CD4-positive, alpha-beta T cell treated with Interleukin-12 subunit alpha and Interleukin-12 subunit beta, for 1 hour (primary cell): Measurements from ENCODE around the gene CTDSP2.
"Not testable (repeated sequence)": the region's sequence is repeated elsewhere in the genome, so short reads cannot be mapped to it uniquely, and the experiment has no call there.

Experiments
- DNase-seq: peaks from one replicate; pipeline ENCODE4 v3.0.0-alpha.2; 2020

Gene CTDSP2

DNA sequence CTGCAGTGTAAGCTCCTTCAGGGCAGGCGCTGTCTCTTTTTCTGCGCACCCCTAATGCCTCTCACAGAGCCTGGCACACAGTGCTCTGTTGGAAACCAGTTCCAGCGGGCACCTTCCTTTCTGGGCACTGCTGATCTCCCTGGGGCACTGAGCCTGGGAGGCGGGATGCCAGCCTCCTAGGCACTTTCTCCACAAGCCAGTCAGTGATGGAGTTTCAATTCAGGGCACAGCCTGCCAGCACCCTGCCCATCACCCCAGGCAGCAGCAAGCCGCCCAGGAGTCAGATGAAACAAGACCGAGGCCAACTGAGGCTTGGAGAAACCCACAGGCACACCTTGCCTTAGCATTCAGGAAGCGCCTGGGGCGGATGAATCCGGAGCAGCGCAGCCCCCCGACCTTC, 5.7 kb upstream of the CTDSP2 start:
- no peak for DNase-seq

DNA sequence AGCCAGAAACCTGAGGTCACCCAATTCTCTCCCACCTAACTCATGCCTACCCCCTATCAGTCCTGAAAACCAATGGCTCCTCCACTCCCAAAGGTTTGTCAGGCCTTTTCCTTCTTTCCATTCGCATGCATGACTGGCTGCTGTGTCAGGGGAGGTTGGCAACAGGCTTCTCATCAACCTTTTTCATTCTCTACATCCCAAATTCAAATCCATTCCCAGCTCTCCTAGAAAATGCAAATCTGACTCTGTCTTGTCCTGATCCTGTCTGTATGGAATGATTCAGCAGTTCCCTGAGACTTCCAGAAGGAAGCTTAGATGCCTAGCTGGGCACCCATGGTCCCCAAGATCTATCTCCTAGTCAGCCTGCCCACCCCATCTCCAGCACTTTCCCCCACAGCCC, 5.0 kb upstream of the CTDSP2 start:
- no peak for DNase-seq

- no peak for DNase-seq
These were observed 4.4 kb upstream of the CTDSP2 start for GRCh38 chr12:57850854-57851430.

- not testable (repeated sequence) for DNase-seq
These were observed 2.9 kb upstream of the CTDSP2 start for GRCh38 chr12:57849447-57849846.

DNA sequence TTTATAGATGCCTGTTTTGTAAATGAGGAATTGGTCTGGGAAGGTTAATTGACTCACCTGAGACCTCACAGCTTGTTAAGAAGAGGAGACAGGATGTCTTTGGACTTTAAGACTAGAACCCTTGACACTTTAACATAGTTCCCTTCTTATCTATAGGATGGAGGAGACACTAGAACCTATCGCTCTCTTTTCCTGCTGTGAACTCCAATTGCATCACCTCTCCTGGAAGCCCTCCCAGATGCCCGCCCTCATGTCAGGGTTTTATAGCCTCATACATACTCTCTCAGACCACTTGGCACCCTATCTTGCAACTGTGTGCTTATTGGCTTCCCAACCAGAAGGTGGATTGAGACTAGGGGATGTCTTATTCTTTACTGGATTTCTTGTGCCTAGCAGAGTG, 2.5 kb upstream of the CTDSP2 start:
- no peak for DNase-seq

GRCh38 chr12:57848208-57848607, 1.7 kb upstream of the CTDSP2 start:
- no peak for DNase-seq

DNA sequence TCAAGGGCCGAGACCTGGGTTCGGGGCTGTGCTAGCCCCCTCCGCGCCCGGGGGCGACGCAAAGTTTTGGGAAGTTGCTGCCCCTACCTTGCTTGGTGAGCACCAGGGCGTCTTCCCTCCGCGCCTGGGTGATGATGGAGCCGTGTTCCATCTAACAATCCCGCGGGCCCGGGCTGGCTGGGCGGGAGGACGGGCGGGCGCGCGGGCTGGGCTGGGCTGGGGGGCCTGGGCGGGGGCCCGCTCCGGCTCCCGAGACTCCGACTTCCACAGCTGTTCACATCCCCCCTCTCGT, 298 bp downstream of the CTDSP2 start:
- no peak for DNase-seq

- peak; percentile 60 for DNase-seq
These were observed 848 bp downstream of the CTDSP2 start for GRCh38 chr12:57845478-57846284.

DNA sequence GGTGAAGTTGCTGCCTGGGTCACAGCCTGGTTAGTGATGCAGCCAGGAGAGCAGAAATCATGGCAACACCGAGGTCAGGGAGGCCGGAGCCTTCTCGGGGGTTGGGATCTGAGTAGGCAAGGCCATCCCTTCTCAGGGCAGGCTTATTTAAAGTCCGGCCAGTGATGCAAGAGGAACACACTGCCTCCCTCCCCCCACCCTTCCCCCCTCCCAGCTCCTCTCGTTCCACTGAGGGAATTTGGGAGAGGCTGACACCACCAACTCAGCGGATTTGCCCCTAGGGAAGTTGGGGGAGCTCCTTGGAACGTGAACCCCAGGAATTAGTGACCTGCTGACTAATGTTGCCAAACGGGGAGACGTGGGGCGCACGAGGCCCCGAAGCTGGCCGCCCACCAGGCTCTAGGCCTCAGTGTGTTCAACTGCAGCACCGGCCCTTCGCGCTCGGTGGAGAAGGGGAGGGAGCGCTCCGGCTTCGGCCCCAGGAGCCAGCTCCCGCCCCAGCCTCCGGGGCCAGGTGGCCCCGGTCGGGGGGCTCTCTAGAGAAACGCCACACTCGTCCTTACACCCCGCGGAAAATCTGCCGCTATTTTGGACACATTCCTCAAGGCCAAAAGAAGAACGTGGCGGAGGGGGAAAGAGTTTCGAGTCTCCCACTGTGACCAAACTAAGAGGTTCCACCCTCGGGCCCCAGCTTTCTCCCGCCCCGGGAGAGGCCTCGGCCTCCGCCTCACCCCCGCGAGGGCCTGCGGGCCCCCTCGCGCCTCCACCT, 1.6 kb downstream of the CTDSP2 start:
- no peak for DNase-seq

DNA sequence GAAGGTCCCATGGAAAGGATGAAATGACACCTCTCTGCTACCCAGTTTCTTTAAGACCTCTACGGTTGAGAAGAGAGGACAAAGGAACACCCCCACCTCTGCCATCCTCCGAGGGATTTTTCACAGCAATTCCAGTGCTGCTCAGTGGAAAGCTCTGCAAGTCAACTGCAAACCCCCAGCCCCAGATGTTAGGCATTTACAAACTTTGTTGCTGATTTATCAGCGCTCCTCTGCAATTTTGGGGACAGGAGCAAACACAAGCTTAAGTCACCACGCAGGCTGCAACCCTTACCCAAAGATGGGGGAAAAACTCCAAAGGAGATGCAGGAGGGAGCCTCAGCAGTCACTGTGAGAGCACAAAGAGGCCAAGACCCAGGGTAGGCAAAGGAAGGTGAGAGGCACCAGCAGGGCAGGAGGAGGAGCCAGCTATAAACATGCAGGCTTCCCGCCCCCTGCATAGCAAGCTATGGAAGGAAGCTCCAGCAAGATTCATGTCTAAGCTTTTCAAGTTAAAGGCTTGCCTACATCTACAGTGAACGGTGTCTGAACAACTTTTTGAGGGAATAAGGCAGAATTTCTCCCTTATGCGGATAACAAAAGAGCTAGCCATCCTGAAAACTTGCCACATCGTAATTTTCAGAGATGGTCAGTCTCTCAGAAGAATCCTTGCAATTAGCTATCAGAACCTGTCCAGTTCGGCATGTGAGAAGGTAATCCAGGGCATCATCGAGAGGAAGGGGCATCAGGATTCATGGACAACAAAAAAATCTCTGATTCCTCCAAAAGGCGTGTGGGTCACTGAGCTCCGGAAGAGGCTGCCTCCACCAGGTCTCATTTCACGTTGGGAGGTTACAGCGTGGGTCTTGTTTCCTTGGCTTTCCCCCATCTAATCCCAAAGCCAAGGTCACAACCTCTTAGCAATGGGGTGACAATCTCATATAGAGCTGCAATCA, 3.9 kb downstream of the CTDSP2 start:
- DNase-seq, result no peak

DNA sequence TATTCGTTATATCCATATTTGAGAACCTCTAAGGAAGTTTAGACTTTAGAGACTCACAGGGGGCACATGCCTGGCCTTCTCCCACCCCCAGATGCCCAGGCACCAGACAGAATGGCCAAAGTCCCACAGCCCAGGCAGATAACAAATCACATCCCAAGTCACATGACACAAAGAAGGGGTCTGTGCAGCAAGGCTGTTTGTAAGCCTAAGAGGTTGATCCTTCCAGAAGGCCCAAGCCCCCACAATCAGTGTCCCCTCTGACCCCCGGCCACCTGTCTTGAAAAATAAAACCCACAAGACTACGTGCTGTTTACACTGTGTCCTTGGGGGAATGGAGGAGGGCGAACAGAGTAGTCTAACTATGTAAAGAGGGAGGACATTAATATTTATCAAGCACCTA, 5.1 kb downstream of the CTDSP2 start:
- no peak for DNase-seq

DNA sequence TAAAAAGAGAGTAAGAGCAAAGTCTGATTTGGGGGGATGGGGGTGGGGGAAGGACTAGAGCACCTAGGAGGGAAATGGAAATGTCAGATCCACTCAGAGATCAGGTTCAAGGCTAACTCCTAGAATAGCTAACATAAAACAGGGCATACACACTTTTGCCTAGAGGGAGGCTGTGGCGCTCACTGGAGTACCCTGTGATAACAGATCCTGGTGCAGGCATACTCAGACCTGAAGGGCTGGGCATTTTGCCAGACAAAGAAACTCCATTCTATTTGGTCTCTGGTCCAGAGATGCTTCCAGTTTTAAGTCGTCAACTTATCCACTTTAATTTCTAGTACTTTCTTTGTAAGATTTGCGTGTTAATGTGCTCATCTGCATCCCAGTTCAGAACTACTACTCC, 5.8 kb downstream of the CTDSP2 start:
- DNase-seq, result no peak

DNA sequence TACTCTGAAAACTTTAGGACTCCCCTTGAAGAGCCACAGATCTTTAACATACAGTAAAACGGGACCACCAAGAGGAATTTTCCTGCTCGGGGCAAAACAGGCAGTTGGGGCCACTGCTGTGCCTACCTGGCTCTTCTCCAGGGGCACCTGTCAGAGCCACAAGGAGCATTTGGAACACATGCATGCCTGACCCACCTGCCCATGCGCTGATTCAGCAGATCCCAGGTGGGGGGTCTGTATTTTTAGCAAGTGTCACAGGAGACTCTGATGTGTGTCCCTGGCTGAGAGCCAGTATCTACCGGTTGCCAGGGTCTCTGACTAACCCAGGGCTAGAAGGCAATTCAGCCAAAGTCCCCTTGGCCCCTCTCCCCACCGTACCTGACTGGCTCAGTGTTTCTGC, 6.5 kb downstream of the CTDSP2 start:
- DNase-seq, result no peak

DNA sequence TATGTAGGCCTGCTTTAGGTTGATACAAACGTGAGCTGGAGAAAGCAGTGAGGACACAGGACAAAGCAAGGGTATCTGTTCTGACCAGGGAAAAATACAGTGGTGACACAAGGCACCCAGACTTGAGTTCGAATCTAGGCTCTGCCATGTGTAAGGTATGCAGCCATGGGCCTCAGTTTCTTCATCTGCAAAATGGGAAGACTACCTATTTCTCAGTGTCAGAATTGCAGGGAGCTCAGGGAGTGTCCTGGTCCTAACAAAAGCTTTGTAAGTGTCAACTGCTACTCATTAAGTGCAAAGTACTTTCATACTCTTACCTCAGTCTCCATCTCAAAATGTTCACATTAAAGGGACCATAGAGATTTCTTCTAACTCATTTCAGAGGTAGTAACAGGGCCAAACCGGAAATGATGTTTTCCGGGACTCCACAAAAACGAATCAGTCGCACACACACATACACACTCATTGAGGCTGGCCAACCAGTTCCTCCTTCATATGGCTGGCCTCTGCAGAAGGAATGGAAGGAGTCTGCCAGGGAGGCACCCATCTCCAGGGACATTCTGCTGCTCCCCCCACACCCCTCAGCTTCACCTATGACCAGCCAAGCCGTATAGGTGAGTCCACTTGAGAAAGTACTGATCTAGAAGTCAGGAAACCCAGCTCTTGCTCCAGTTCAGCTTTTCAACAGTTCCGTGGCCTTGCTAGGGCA, 7.8 kb downstream of the CTDSP2 start:
- peak; percentile 48 for DNase-seq

DNA sequence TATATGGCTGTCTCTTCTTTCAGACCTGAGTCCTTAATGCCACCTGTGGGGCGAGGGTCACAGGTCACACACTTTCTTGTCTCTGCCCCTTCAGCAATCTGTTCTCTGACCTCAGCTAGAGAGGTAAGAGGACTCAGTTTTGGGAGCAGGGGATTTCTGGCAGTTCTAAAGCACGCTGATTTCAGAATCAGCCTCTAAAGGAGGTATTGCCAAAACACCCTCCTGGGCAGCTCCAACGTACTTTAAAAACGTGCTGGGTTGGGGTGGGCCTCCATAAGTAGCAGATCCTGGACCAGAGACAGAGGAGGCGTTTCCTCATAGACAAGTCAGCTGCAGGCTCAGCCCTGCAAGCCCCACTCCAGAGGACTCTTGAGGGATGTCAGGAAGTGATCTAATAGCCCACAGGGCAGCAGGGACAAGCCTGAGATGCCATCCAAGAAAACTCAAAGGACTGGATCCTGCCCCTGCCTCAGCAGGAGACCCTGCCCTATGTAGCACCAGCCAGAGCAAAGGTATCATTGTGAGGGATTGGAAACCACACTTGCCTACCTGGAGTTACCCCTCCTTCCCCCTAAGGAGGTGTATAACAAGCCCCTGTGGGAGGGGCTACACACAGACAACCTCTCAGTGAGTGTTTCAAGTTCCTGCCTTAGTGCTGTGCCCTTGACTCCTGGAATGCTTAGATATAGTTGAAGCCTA, 8.5 kb downstream of the CTDSP2 start:
- no peak for DNase-seq

DNA sequence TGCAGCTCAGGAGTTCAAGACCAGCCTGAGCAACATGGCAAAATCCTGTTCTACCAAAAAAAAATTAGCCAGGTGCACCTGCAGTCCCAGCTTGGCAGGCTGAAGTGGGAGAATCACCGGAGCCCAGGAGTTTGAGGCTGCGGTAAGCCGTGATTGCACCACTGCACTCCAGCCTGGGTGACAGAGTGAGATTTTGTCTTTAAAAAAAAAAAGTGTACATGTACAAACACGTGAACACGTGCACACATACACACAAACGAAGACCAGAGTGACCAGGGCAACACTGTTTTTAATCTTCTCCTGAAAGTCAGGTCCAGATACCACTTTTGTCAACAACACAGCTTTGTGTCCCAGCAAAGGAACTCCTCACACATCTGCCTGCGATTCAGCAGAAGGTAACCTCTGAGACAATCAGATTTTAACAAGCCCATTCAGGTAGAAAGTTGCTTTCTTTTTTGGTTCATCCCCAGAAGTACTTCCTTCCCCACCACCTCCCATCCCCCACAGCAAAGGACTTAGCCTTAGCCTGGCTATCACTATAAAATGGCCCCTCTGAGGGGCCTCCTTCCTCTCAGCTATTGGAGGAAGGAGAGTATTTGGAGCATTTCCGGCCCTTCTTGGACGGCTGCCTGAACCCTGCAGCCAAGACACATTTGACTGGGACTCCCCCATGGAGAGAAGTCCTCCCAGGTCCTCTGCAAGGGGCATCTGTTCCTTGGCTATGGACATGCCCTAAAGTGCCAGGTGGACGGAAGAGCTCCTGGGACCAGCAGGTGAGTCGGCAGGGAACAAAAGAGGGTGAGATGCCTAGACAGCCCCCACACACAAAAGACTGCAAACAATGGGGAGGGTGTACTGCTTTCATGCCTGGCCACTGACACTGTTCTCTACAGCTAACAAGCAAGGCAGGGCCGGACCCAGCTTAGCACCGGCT, 9.8 kb downstream of the CTDSP2 start:
- peak; percentile 49 for DNase-seq

GRCh38 chr12:57835366-57836288, 10.9 kb downstream of the CTDSP2 start:
- no peak for DNase-seq

- no peak for DNase-seq
These were observed 12.2 kb downstream of the CTDSP2 start for GRCh38 chr12:57834086-57834876.

DNA sequence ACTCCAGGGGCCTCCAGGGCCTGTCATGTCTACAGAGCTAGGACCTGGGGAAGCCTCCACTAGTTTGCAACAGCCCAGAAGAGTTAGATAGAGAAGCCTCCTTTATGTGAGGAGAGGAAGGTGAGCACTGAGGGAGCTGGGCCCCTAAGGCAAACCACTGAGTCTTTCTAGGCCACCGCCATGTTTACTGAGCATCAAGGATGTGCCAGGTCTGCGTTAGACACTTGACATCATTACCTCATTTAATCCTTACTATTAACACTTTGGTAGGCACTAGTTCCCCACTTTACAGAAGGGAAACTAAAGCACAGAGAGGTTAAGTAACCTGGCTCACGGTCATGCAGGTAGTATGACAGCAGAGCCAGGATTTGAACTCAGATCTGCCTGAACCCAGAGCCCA, 12.9 kb downstream of the CTDSP2 start:
- DNase-seq, result no peak
